ENCODE measurements around the gene BIRC7. TPM values are rescaled to one million over a fixed set of nuclear protein-coding genes. Genes with fewer than 3 reads are reported as not detected.
"Not testable (repeated sequence)": the region's sequence is repeated elsewhere in the genome, so short reads cannot be mapped to it uniquely, and the experiment has no call there.

Gene BIRC7
- total RNA-seq, 4 donors from 2014 or later: not detected

DNA sequence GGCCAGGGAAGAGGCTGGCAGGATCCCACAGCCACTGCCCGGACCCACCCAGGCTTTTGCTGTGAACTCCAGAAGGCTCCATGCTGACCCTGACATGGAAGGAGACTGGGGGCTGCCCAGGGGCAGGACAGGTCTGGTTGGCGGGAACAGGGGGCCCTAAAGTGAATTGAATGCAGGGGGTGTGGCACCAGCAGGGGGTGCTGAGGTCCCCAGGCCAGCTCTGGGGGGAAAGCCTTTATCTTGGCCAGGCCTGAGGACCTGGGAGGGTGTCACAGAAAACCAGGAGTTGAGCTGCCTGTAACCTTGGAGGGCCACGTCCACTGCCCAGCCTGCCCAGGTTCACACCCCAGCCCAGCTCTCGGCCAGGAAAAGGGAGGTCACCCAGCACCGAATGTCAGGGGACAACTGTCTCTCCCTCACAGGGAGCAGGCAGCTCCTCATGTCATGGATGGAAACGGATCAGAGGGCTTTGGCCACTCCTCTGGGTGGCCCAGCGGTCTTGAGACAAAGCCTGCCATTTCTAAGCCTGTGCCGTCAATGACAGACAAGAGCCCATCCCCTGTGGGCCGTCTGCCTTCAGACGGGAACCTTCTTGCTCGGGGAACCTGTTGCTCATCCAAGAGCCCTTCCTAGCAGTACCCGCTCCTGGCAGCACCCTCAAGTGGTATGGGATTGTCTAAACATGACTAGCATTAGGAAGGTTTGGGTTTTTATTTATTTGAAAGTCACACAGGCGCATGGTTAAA, 16.8 kb upstream of the BIRC7 start:
- DNase-seq (ENCODE audit: extremely low spot score): no peak
- Histone ChIP-seq H3K36me3 (peaks cover 0 to 11% (median 4%) of the 10 kb centered on the region in 4 donors), H3K4me3 (no peak overlapping the region), H3K27ac (replicated peaks in 1 of 4) (no peak overlapping the region), H3K27me3 (peaks cover 0 to 18% (median 0%) of the 10 kb centered on the region in 4 donors), H3K9me3 (no peaks in the 10 kb centered on the region), H3K4me1 (peaks cover 15 to 27% (median 23%) of the 10 kb centered on the region in 4 donors)
- intact Hi-C loops (cut with DNase I): loop anchor here (10.0 kb wide), 1 partner anchor 264 kb away; the partner anchor contains the start of gene SLC17A9
- 65% methylated on average over 7 of the region's 13 CpGs for WGBS
- TF ChIP-seq EP300 (IDR thresholded peaks at IDR 0.05): no peak
- no peak for TF ChIP-seq POLR2AphosphoS5 (IDR thresholded peaks at IDR 0.05)
- TF ChIP-seq, protein P1, sequence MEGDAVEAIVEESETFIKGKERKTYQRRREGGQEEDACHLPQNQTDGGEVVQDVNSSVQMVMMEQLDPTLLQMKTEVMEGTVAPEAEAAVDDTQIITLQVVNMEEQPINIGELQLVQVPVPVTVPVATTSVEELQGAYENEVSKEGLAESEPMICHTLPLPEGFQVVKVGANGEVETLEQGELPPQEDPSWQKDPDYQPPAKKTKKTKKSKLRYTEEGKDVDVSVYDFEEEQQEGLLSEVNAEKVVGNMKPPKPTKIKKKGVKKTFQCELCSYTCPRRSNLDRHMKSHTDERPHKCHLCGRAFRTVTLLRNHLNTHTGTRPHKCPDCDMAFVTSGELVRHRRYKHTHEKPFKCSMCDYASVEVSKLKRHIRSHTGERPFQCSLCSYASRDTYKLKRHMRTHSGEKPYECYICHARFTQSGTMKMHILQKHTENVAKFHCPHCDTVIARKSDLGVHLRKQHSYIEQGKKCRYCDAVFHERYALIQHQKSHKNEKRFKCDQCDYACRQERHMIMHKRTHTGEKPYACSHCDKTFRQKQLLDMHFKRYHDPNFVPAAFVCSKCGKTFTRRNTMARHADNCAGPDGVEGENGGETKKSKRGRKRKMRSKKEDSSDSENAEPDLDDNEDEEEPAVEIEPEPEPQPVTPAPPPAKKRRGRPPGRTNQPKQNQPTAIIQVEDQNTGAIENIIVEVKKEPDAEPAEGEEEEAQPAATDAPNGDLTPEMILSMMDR (IDR thresholded peaks at IDR 0.05): no peak
- TF ChIP-seq POLR2A (IDR thresholded peaks at IDR 0.05; ENCODE audit: low read depth): no peak

DNA sequence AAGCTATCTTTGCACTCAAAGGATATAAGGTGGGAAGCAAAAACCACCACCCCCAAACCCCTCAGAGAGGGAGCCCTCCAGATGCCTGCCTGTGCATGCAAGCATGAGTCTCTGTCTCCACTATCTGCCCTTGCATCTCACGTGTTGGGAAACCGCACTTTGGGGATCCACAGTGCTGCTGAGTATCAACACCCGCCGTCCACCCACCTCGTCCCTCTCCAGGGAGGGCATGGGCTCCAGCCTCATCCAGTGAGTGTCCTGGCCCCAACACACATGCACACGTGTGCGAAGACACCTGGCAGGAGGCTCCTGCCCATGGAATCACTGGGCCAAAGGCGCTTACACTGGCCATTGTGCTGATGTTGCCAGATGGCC, 16.3 kb upstream of the BIRC7 start:
- 76% methylated on average over 8 of the region's 8 CpGs for WGBS
- DNase-seq (ENCODE audit: extremely low spot score): no peak
- Histone ChIP-seq H3K27ac (replicated peaks in 1 of 4) (no peak overlapping the region), H3K4me3 (no peak overlapping the region), H3K9me3 (no peaks in the 10 kb centered on the region), H3K4me1 (peaks cover 14 to 27% (median 20%) of the 10 kb centered on the region in 4 donors), H3K36me3 (peaks cover 0 to 5% (median 1%) of the 10 kb centered on the region in 4 donors), H3K27me3 (peaks cover 0 to 18% (median 0%) of the 10 kb centered on the region in 4 donors)
- intact Hi-C loops (cut with DNase I): loop anchor here (10.0 kb wide), 1 partner anchor 265 kb away; the partner anchor contains the start of gene SLC17A9
- TF ChIP-seq, protein P1 (IDR thresholded peaks at IDR 0.05): no peak
- TF ChIP-seq POLR2AphosphoS5 (IDR thresholded peaks at IDR 0.05) (no peak), EP300 (IDR thresholded peaks at IDR 0.05) (no peak), POLR2A (IDR thresholded peaks at IDR 0.05; ENCODE audit: low read depth) (no peak)

DNA sequence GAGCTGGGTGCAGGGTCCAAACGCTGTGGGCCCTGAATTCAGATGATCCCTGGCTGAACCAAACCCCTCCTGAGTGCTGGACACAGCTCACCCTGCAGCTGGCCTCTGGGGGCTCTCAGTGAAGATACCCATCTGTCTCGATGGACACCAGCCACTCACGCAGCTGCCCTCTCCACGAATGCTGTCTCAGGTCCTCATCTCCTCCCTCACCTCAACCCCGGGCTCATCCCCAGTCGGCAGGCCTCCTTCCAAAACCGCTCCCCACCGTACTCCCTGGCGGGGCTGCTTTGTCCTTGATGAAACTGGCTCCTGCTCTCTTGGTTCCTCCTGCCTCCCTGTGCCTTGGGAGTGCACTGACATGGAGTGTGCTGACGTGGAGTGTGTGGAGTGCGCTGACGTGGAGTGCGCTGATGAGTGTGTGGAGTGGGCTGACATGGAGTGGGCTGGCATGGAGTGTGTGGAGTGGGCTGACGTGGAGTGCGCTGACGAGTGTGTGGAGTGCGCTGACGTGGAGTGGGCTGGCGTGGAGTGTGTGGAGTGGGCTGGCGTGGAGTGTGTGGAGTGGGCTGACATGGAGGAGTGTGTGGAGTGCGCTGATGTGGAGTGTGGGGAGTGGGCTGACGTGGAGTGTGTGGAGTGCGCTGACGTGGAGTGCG, 15.7 kb upstream of the BIRC7 start:
- intact Hi-C loops (cut with DNase I): loop anchor here (10.0 kb wide), 1 partner anchor 265 kb away; the partner anchor contains the start of gene SLC17A9
- H3K4me3 ChIP-seq: no peak overlapping the region
- H3K27ac ChIP-seq (replicated peaks in 1 of 4): no peak overlapping the region
- H3K4me1 ChIP-seq: peaks cover 14 to 27% (median 20%) of the 10 kb centered on the region in 4 donors
- no peaks in the 10 kb centered on the region for H3K36me3 ChIP-seq
- no peak for DNase-seq (ENCODE audit: extremely low spot score)
- peaks cover 0 to 18% (median 0%) of the 10 kb centered on the region in 4 donors for H3K27me3 ChIP-seq
- TF ChIP-seq EP300 (IDR thresholded peaks at IDR 0.05): no peak
- TF ChIP-seq POLR2A (IDR thresholded peaks at IDR 0.05; ENCODE audit: low read depth): no peak
- TF ChIP-seq POLR2AphosphoS5 (IDR thresholded peaks at IDR 0.05): no peak
- TF ChIP-seq, protein P1 (IDR thresholded peaks at IDR 0.05): no peak
- 82% methylated on average over 25 of the region's 25 CpGs for WGBS
- no peaks in the 10 kb centered on the region for H3K9me3 ChIP-seq

DNA sequence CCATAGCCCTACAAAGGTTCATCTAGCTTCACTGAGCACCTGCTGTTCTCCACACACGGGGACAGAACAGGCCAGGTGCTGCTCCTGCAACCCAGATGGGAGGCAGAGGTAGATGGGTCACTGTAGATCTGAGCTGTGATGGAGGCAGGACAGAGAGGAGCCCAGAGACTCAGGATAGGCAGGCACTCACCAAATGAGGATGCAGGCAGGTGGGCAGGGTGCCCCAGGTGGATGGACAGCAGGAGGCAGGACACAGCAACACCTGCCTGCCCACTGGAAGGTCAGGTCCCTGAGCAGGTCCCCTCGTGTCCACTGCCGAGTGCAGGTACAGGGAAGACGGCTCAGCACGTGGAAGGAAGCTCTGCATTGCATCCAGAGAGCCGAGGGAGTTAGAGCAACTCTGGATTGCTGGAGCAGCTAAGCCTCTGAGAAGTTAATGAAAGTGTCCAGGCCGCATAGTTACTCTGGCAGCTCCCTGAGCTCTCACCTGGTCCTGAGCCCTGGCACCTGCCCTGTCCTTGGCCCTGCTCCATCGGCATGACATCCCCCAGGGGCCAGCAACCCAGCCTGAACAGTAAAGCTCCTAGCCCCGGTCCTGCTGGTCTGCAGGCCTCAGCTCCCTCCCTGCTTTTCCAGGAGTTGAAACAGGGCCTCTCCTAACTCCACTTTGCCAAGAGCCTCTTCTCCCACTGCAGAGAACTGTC, 14.9 kb upstream of the BIRC7 start:
- no peak for DNase-seq (ENCODE audit: extremely low spot score)
- WGBS: 64% methylated on average over 6 of the region's 9 CpGs
- Histone ChIP-seq H3K4me1 (peaks cover 13 to 22% (median 18%) of the 10 kb centered on the region in 4 donors), H3K27ac (replicated peaks in 1 of 4) (no peak overlapping the region), H3K4me3 (no peak overlapping the region), H3K36me3 (no peaks in the 10 kb centered on the region), H3K27me3 (peaks cover 0 to 18% (median 0%) of the 10 kb centered on the region in 4 donors), H3K9me3 (no peaks in the 10 kb centered on the region)
- TF ChIP-seq EP300 (IDR thresholded peaks at IDR 0.05): no peak
- TF ChIP-seq, protein P1 (IDR thresholded peaks at IDR 0.05): no peak
- intact Hi-C loops (cut with DNase I): no loop called here

DNA sequence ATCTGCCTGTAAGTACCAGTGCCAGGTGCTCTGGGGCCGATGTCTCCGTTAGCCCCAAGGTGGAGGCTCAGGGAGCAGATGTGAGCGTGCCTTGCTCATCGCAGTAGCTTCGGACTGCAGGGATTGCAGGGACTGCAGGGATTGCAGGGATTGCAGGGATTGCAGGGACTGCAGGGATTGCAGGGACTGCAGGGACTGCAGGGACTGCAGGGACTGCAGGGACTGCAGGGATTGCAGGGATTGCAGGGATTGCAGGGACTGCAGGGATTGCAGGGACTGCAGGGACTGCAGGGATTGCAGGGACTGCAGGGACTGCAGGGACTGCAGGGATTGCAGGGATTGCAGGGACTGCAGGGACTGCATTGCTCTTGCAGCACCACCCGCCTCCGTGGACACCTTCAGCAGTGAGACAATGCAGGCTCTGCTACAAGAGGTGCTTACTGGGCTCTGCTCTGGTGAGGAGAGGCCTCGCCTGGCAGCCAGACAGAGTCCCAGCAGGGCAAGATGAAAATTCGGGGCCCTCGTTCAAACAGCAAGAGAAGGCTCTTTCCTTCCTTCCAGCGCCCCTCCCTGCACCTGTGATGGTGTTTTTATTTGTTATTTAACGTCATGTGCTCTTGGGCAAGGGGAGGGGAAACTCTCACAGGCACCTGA, 14.2 kb upstream of the BIRC7 start:
- H3K4me3 ChIP-seq; H3K27ac ChIP-seq (replicated peaks in 1 of 4); H3K9me3 ChIP-seq; DNase-seq (ENCODE audit: extremely low spot score); H3K36me3 ChIP-seq; intact Hi-C loops (cut with DNase I): not testable (repeated sequence)
- peaks cover 13 to 20% (median 16%) of the 10 kb centered on the region in 4 donors for H3K4me1 ChIP-seq
- H3K27me3 ChIP-seq: peaks cover 0 to 18% (median 0%) of the 10 kb centered on the region in 4 donors
- WGBS: 74% methylated on average over 6 of the region's 12 CpGs
